H9 (cell line): ENCODE data around the gene ZBED2. TPM values are rescaled to one million over a fixed set of nuclear protein-coding genes. Genes with fewer than 3 reads are reported as not detected.

Experiments used
- DNase-seq: peaks from one replicate; pipeline ENCODE4 v3.0.0-alpha.2; 2017
- H2AFZ ChIP-seq: one replicate; pipeline ENCODE4 v1.6.1; 2013; ENCODE audit warnings: mild to moderate bottlenecking, low read length, control low read depth, moderate library complexity
- H2AK5ac ChIP-seq: 2 replicates; pipeline ENCODE4 v1.6.1; 2013; ENCODE audit warnings: low read length, control low read depth, mixed read lengths; ENCODE audit not compliant: insufficient read length
- H2BK120ac ChIP-seq: one replicate; pipeline ENCODE4 v1.6.1; 2013; ENCODE audit warnings: low read depth, mild to moderate bottlenecking, low read length, control low read depth, inconsistent platforms; ENCODE audit not compliant: poor library complexity, severe bottlenecking
- H2BK12ac ChIP-seq: 2 replicates; pipeline ENCODE4 v1.6.1; 2013; ENCODE audit warnings: low read length, control low read depth, mixed read lengths, low read depth; ENCODE audit not compliant: insufficient read length
- H2BK15ac ChIP-seq: 2 replicates; pipeline ENCODE4 v1.6.1; 2013; ENCODE audit warnings: low read depth, low read length, control low read depth
- H2BK20ac ChIP-seq: one replicate; pipeline ENCODE4 v1.6.1; 2013; ENCODE audit warnings: low read depth, mild to moderate bottlenecking, low read length, control low read depth, inconsistent platforms; ENCODE audit not compliant: poor library complexity, severe bottlenecking
- H2BK5ac ChIP-seq: 2 replicates; pipeline ENCODE4 v1.6.1; 2013; ENCODE audit warnings: low read length, control low read depth, mixed read lengths; ENCODE audit not compliant: insufficient read length
- H3K14ac ChIP-seq: 2 replicates; pipeline ENCODE4 v1.6.1; 2013; ENCODE audit warnings: low read length, control low read depth; ENCODE audit not compliant: insufficient read depth
- H3K18ac ChIP-seq: 2 replicates; pipeline ENCODE4 v1.6.1; 2013; ENCODE audit warnings: low read depth, mild to moderate bottlenecking, mixed read lengths, low read length, control low read depth; ENCODE audit not compliant: insufficient read length
- H3K23ac ChIP-seq: 2 replicates; pipeline ENCODE4 v1.6.1; 2013; ENCODE audit warnings: low read length, control low read depth, mixed read lengths, low read depth; ENCODE audit not compliant: insufficient read length
- H3K23me2 ChIP-seq: 2 replicates; pipeline ENCODE4 v1.6.1; 2013; ENCODE audit warnings: low read depth, mild to moderate bottlenecking, mixed read lengths, low read length, control low read depth; ENCODE audit not compliant: insufficient read length, poor library complexity, severe bottlenecking
- H3K27ac ChIP-seq: 2 replicates; pipeline ENCODE4 v1.5.1; 2013; ENCODE audit warnings: low read length, control low read depth, mixed read lengths, low read depth; ENCODE audit not compliant: insufficient read length
- H3K27me3 ChIP-seq: 2 replicates; pipeline ENCODE4 v1.6.1; 2013; ENCODE audit warnings: low read length, control low read depth, inconsistent platforms; ENCODE audit not compliant: insufficient read depth
- H3K4ac ChIP-seq: 2 replicates; pipeline ENCODE4 v1.6.1; 2013; ENCODE audit warnings: low read depth, mild to moderate bottlenecking, control low read depth, inconsistent platforms, low read length, moderate library complexity
- H3K4me1 ChIP-seq: 2 replicates; pipeline ENCODE4 v1.6.1; 2013; ENCODE audit warnings: low read length, control low read depth, inconsistent platforms; ENCODE audit not compliant: insufficient read depth
- H3K4me2 ChIP-seq: 2 replicates; pipeline ENCODE4 v1.6.1; 2013; ENCODE audit warnings: low read length, control low read depth, mixed read lengths; ENCODE audit not compliant: insufficient read length, insufficient read depth
- H3K56ac ChIP-seq: 2 replicates; pipeline ENCODE4 v1.6.1; 2013; ENCODE audit warnings: low read depth, mild to moderate bottlenecking, mixed read lengths, low read length, control low read depth; ENCODE audit not compliant: insufficient read length
- H3K79me1 ChIP-seq: 2 replicates; pipeline ENCODE4 v1.6.1; 2013; ENCODE audit warnings: low read depth, mild to moderate bottlenecking, moderate library complexity, low read length, control low read depth, inconsistent platforms; ENCODE audit not compliant: insufficient read depth, poor library complexity, severe bottlenecking
- H3K79me2 ChIP-seq: 2 replicates; pipeline ENCODE4 v1.6.1; 2013; ENCODE audit warnings: low read length, control low read depth, inconsistent platforms; ENCODE audit not compliant: insufficient read depth
- H3K9ac ChIP-seq: 2 replicates; pipeline ENCODE4 v1.6.1; 2013; ENCODE audit warnings: low read length, control low read depth, mixed read lengths; ENCODE audit not compliant: insufficient read length; ENCODE audit errors: extremely low read depth
- H3K9me3 ChIP-seq: one replicate; pipeline ENCODE4 v1.6.1; 2013; ENCODE audit warnings: low read depth, low read length, inconsistent platforms; ENCODE audit not compliant: control insufficient read depth
- H3T11ph ChIP-seq: one replicate; pipeline ENCODE4 v1.6.1; 2013; ENCODE audit warnings: mild to moderate bottlenecking, low read length, control low read depth, inconsistent platforms
- H4K20me1 ChIP-seq: one replicate; pipeline ENCODE4 v1.6.1; 2013; ENCODE audit not compliant: control insufficient read depth, insufficient read length, insufficient read depth
- H4K5ac ChIP-seq: 2 replicates; pipeline ENCODE4 v1.6.1; 2013; ENCODE audit warnings: low read depth, mild to moderate bottlenecking, mixed read lengths, low read length, control low read depth; ENCODE audit not compliant: insufficient read length
- H4K8ac ChIP-seq: replicated peaks from 2 replicates; pipeline ENCODE4 v1.6.1; 2013; ENCODE audit warnings: low read length, control low read depth, mixed read lengths, low read depth; ENCODE audit not compliant: insufficient read length
- H4K91ac ChIP-seq: 2 replicates; pipeline ENCODE4 v1.6.1; 2013; ENCODE audit warnings: low read depth, mild to moderate bottlenecking, moderate library complexity, mixed read lengths, low read length, control low read depth; ENCODE audit not compliant: insufficient read length
- H3K27ac Mint-ChIP-seq, 3 experiments: 2 replicates in 2 of 3; 3 replicates in 1 of 3; pipeline ENCODE4 v1.8.0; 2020 to 2021; ENCODE audit warnings: mixed read lengths in 3 of 3, mild to moderate bottlenecking in 1 of 3, moderate library complexity in 1 of 3
- H3K27me3 Mint-ChIP-seq: 2 replicates; pipeline ENCODE4 v1.8.0; 2021; ENCODE audit warnings: low read depth, mild to moderate bottlenecking, moderate library complexity, mixed read lengths
- H3K36me3 Mint-ChIP-seq, 3 experiments: 2 replicates in 2 of 3; 3 replicates in 1 of 3; pipeline ENCODE4 v1.8.0; 2020 to 2021; ENCODE audit warnings: low read depth in 3 of 3, mixed read lengths in 3 of 3; ENCODE audit not compliant: insufficient read depth in 1 of 3
- H3K4me1 Mint-ChIP-seq, 2 experiments: 2 replicates each; pipeline ENCODE4 v1.8.0; 2020; ENCODE audit warnings: mixed read lengths in 2 of 2
- H3K4me3 Mint-ChIP-seq, 2 experiments: 2 replicates in 1 of 2; 3 replicates in 1 of 2; pipeline ENCODE4 v1.8.0; 2020 to 2021; ENCODE audit warnings: mild to moderate bottlenecking in 2 of 2, mixed read lengths in 2 of 2, moderate library complexity in 1 of 2
- H3K9me3 Mint-ChIP-seq, 2 experiments: 2 replicates in 1 of 2; 3 replicates in 1 of 2; pipeline ENCODE4 v1.8.0; 2020; ENCODE audit warnings: mild to moderate bottlenecking in 2 of 2, mixed read lengths in 2 of 2, moderate library complexity in 1 of 2
- WGBS: extraction: QIAGEN DNeasy Blood & Tissue Kit; methylation state at CpG from one replicate; pipeline ENCODE4 v1.1.7; 2013; ENCODE audit warnings: missing lambda C conversion rate, low lambda C conversion rate, mixed read lengths; ENCODE audit not compliant: insufficient read length; ENCODE audit errors: extremely low coverage; 5-methylcytosine and 5-hydroxymethylcytosine counted together
- total RNA-seq: library from RNA; stranded (reverse); gene quantifications from 2 replicates; pipeline ENCODE4 v1.2.1, GENCODE V29; 2021
- TF ChIP-seq, protein P1 (sequence below): fragments of 200-600 bp; sonication (generic); conservative IDR thresholded peaks from 3 replicates; pipeline ENCODE4 v1.8.0; 2021; ENCODE audit warnings: antibody characterized with exemption, mild to moderate bottlenecking

The ZBED2 gene
- total RNA-seq, 1 experiment from 2014 or later = not detected

DNA sequence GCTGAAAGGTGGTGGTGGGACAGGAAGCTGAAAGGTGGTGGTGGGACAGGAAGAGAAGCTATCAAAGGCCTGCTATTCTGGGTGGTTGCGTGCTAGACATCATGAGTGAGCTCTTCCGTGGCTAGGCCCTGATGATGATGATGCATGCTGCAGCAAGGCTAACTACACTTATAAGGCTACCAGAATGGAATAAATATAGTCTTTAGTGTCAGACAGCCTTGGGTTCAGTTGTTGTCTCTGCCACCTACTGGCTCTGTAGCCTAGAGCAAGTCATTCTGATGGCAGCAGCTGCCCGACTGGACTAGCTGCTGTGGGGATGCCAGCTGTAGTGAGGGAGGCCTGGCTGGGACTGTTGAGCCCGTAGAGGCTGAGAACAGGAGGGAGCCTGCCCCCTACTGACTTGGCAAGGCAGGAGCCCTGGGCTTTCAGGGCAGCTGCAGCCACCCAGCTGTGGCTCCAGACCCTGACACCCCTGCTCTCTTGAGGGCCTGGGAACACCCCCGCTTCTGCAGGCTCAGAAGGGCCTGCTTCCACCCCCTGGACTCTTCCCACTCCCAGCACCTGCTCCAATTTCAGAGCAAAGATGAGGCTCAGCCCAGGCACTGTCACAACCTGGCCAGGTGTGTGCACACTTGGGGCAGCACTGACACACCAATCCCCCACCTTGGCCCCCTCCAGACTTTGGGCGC lies 21.4 kb upstream of the ZBED2 start:
- no peak overlapping the region for H3K56ac ChIP-seq
- H3K36me3 Mint-ChIP-seq = peaks cover 0 to 9% (median 3%) of the 10 kb centered on the region in 3 experiments; a peak in 5 of 7 replicates
- no peak overlapping the region for H2BK20ac ChIP-seq
- no peak overlapping the region for H4K5ac ChIP-seq
- H3K79me1 ChIP-seq = no peaks in the 10 kb centered on the region
- DNase-seq = no peak
- H3K4me3 Mint-ChIP-seq = no peak overlapping the region
- H3K9ac ChIP-seq = no peak overlapping the region
- H3K27me3 ChIP-seq = no peaks in the 10 kb centered on the region
- no peak overlapping the region for H2BK120ac ChIP-seq
- H3K9me3 Mint-ChIP-seq = peaks cover 11 to 16% of the 10 kb centered on the region in 2 experiments
- no CpG with 5 or more reads among the region's 6 CpGs for WGBS
- no peaks in the 10 kb centered on the region for H3K4me1 Mint-ChIP-seq
- H3K4me1 ChIP-seq = no peaks in the 10 kb centered on the region
- H4K20me1 ChIP-seq = no peaks in the 10 kb centered on the region
- no peaks in the 10 kb centered on the region for H3K79me2 ChIP-seq
- no peak overlapping the region for H4K8ac ChIP-seq
- no peak overlapping the region for H3K18ac ChIP-seq
- no peaks in the 10 kb centered on the region for H3K23me2 ChIP-seq
- H3K27ac Mint-ChIP-seq = no peak overlapping the region
- H3T11ph ChIP-seq = no peak overlapping the region
- TF ChIP-seq, protein P1, sequence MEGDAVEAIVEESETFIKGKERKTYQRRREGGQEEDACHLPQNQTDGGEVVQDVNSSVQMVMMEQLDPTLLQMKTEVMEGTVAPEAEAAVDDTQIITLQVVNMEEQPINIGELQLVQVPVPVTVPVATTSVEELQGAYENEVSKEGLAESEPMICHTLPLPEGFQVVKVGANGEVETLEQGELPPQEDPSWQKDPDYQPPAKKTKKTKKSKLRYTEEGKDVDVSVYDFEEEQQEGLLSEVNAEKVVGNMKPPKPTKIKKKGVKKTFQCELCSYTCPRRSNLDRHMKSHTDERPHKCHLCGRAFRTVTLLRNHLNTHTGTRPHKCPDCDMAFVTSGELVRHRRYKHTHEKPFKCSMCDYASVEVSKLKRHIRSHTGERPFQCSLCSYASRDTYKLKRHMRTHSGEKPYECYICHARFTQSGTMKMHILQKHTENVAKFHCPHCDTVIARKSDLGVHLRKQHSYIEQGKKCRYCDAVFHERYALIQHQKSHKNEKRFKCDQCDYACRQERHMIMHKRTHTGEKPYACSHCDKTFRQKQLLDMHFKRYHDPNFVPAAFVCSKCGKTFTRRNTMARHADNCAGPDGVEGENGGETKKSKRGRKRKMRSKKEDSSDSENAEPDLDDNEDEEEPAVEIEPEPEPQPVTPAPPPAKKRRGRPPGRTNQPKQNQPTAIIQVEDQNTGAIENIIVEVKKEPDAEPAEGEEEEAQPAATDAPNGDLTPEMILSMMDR = no peak
- H3K9me3 ChIP-seq = no peaks in the 10 kb centered on the region
- H3K4ac ChIP-seq = no peak overlapping the region
- H2AK5ac ChIP-seq = no peak overlapping the region
- no peak overlapping the region for H3K14ac ChIP-seq
- no peak overlapping the region for H4K91ac ChIP-seq
- no peaks in the 10 kb centered on the region for H3K27me3 Mint-ChIP-seq
- no peak overlapping the region for H2BK5ac ChIP-seq
- no peak overlapping the region for H3K23ac ChIP-seq
- H2BK15ac ChIP-seq = no peak overlapping the region
- H3K27ac ChIP-seq = no peak overlapping the region
- H2BK12ac ChIP-seq = no peak overlapping the region
- H3K4me2 ChIP-seq = no peak overlapping the region
- no peak overlapping the region for H2AFZ ChIP-seq
